CD14-positive monocyte (primary cell): ENCODE measurements around the gene ADAMTS8. TPM values are rescaled to one million over a fixed set of nuclear protein-coding genes. Genes with fewer than 3 reads are reported as not detected.

Experiments
- DNase-seq, 3 donors: peaks; one replicate each; pipeline ENCODE4 v3.0.0-alpha.2; 2011 to 2022
- H2AFZ ChIP-seq: 2 replicates; pipeline ENCODE4 v1.6.0; 2012; ENCODE audit warnings: mild to moderate bottlenecking, low read depth, low read length, inconsistent platforms; ENCODE audit not compliant: insufficient read depth, poor library complexity, severe bottlenecking
- H3K27ac ChIP-seq, 2 donors: 1 replicate in 1 of 2; 2 replicates in 1 of 2; pipeline ENCODE4 v1.5.1; 2012 to 2013; ENCODE audit warnings: low read length in 2 of 2, control low read depth in 1 of 2, inconsistent platforms in 1 of 2, low read depth in 1 of 2, mild to moderate bottlenecking in 1 of 2
- H3K27me3 ChIP-seq, 2 donors: one replicate each; pipeline versions ENCODE4 v1.6.0 to v1.6.1; 2011 to 2013; ENCODE audit warnings: low read length in 2 of 2; ENCODE audit not compliant: control insufficient read depth in 2 of 2, insufficient read depth in 2 of 2
- H3K36me3 ChIP-seq, 2 donors: replicated peaks in 1 of 2; 1 replicate in 1 of 2; 2 replicates in 1 of 2; pipeline versions ENCODE4 v1.5.1 to v1.6.1; 2012 to 2013; ENCODE audit warnings: low read length in 2 of 2, control low read depth in 1 of 2, inconsistent platforms in 1 of 2, mild to moderate bottlenecking in 1 of 2; ENCODE audit not compliant: insufficient read depth in 2 of 2, control insufficient read depth in 1 of 2
- H3K4me1 ChIP-seq, 2 donors: 1 replicate in 1 of 2; 2 replicates in 1 of 2; pipeline versions ENCODE4 v1.5.1 to v1.6.1; 2012 to 2013; ENCODE audit warnings: low read length in 2 of 2, control low read depth in 1 of 2, inconsistent platforms in 1 of 2, mild to moderate bottlenecking in 1 of 2, moderate library complexity in 1 of 2; ENCODE audit not compliant: insufficient read depth in 2 of 2, control insufficient read depth in 1 of 2
- H3K4me2 ChIP-seq: replicated peaks from 2 replicates; pipeline ENCODE3; 2012; ENCODE audit warnings: low read length, moderate library complexity, mild to moderate bottlenecking; ENCODE audit not compliant: poor library complexity, severe bottlenecking; ENCODE audit errors: extremely low read depth
- H3K4me3 ChIP-seq, 3 experiments: fragments of 200-600 bp in 1 of 3; sonication (generic) in 1 of 3; replicated peaks in 1 of 3; 1 replicate in 2 of 3; 2 replicates in 1 of 3; pipeline ENCODE4 v1.5.1; 2011 to 2013; ENCODE audit warnings: low read length in 3 of 3, mild to moderate bottlenecking in 3 of 3, control low read depth in 2 of 3, low read depth in 2 of 3, inconsistent platforms in 1 of 3, moderate library complexity in 1 of 3
- H3K79me2 ChIP-seq: 2 replicates; pipeline ENCODE4 v1.6.0; 2012; ENCODE audit warnings: mild to moderate bottlenecking, control low read depth, inconsistent platforms, low read length, moderate library complexity; ENCODE audit not compliant: insufficient read depth
- H3K9ac ChIP-seq: 2 replicates; pipeline ENCODE4 v1.6.0; 2017; ENCODE audit warnings: low read length, mild to moderate bottlenecking; ENCODE audit not compliant: insufficient read depth, poor library complexity, severe bottlenecking
- H3K9me3 ChIP-seq, 2 donors: replicated peaks in 1 of 2; 1 replicate in 1 of 2; 2 replicates in 1 of 2; pipeline versions ENCODE4 v1.5.1 to v1.6.1; 2012 to 2013; ENCODE audit warnings: low read length in 2 of 2, control low read depth in 1 of 2; ENCODE audit not compliant: control insufficient read depth in 1 of 2, insufficient read depth in 1 of 2
- H4K20me1 ChIP-seq: 2 replicates; pipeline ENCODE4 v1.6.0; 2012; ENCODE audit warnings: mild to moderate bottlenecking, low read length, control low read depth, moderate library complexity; ENCODE audit not compliant: insufficient read depth
- H3K27ac Mint-ChIP-seq, 7 donors: one replicate each; pipeline ENCODE4 v1.8.0; 2020; ENCODE audit warnings: mild to moderate bottlenecking in 7 of 7, mixed read lengths in 7 of 7, moderate library complexity in 6 of 7, inconsistent platforms in 2 of 7
- H3K27me3 Mint-ChIP-seq, 3 donors: one replicate each; pipeline ENCODE4 v1.8.0; 2021 to 2022; ENCODE audit warnings: low read depth in 3 of 3, mild to moderate bottlenecking in 3 of 3, mixed read lengths in 3 of 3, moderate library complexity in 3 of 3, inconsistent platforms in 1 of 3
- H3K36me3 Mint-ChIP-seq, 2 donors: one replicate each; pipeline ENCODE4 v1.8.0; 2020; ENCODE audit warnings: mixed read lengths in 2 of 2, inconsistent platforms in 1 of 2, mild to moderate bottlenecking in 1 of 2
- H3K4me1 Mint-ChIP-seq: one replicate; pipeline ENCODE4 v1.8.0; 2020; ENCODE audit warnings: mild to moderate bottlenecking, mixed read lengths
- H3K4me3 Mint-ChIP-seq, 2 donors: one replicate each; pipeline ENCODE4 v1.8.0; 2020; ENCODE audit warnings: mild to moderate bottlenecking in 2 of 2, mixed read lengths in 2 of 2, moderate library complexity in 1 of 2
- H3K9me3 Mint-ChIP-seq, 7 donors: one replicate each; pipeline ENCODE4 v1.8.0; 2020 to 2022; ENCODE audit warnings: mixed read lengths in 7 of 7, mild to moderate bottlenecking in 6 of 7, moderate library complexity in 6 of 7, inconsistent platforms in 2 of 7
- CTCF ChIP-seq: fragments of 200-600 bp; IDR thresholded peaks from one replicate; pipeline ENCODE4 v1.8.0; 2022; ENCODE audit warnings: antibody characterized with exemption, mild to moderate bottlenecking
- WGBS: methylation state at CpG from one replicate; pipeline ENCODE4 v1.1.5; 2013; ENCODE audit warnings: missing lambda C conversion rate; ENCODE audit not compliant: insufficient coverage; 5-methylcytosine and 5-hydroxymethylcytosine counted together
- intact Hi-C, 2 donors: fragments of 100-400 bp; cut with micrococcal nuclease; formaldehyde crosslinking; loops; one replicate each; pipeline versions ENCODE4 v1.15.0 to v1.15.1; 2023
- polyA plus RNA-seq, 3 donors: library from polyadenylated mRNA; depleted of rRNA in 1 of 3; unstranded in 2 of 3; stranded (reverse) in 1 of 3; fragments of 300-500 nt in 2 of 3; fragments of >200 nt in 1 of 3; fragmentation: Illumina TruSeq in 2 of 3; gene quantifications; 1 replicate in 2 of 3; 2 replicates in 1 of 3; pipeline ENCODE4 v1.2.3, GENCODE V29; 2012 to 2021

ADAMTS8 gene
- polyA plus RNA-seq, 3 donors, result not detected

GRCh38 chr11:130416530-130416882 lies 11.9 kb downstream of the ADAMTS8 start:
- Mint-ChIP-seq H3K27me3 (peaks cover 21 to 24% (median 22%) of the 10 kb centered on the region in 3 donors), H3K9me3 (peaks cover 0 to 2% (median 0%) of the 10 kb centered on the region in 7 donors), H3K4me3 (no peak overlapping the region), H3K27ac (no peak overlapping the region), H3K36me3 (no peaks in the 10 kb centered on the region), H3K4me1 (peaks cover 9% of the 10 kb centered on the region)
- 90% methylated on average over 12 of the region's 12 CpGs for WGBS
- H3K4me3 ChIP-seq, result no peak overlapping the region
- H4K20me1 ChIP-seq, result no peaks in the 10 kb centered on the region
- no peak for DNase-seq
- peaks cover 8 to 10% of the 10 kb centered on the region in 2 donors for H3K4me1 ChIP-seq
- no peak for TF ChIP-seq CTCF
- no peak overlapping the region for H3K27ac ChIP-seq
- intact Hi-C loops, result no loop called here
- no peak overlapping the region for H2AFZ ChIP-seq
- H3K27me3 ChIP-seq, result no peaks in the 10 kb centered on the region
- no peaks in the 10 kb centered on the region for H3K36me3 ChIP-seq
- no peak overlapping the region for H3K4me2 ChIP-seq
- H3K79me2 ChIP-seq, result no peaks in the 10 kb centered on the region
- no peak overlapping the region for H3K9ac ChIP-seq
- H3K9me3 ChIP-seq, result no peaks in the 10 kb centered on the region

- Histone ChIP-seq H3K4me1 (peaks cover 4 to 8% of the 10 kb centered on the region in 2 donors), H2AFZ (no peak overlapping the region), H3K4me2 (no peak overlapping the region), H3K9ac (no peak overlapping the region), H3K27ac (no peak overlapping the region), H3K4me3 (no peak overlapping the region), H3K9me3 (no peaks in the 10 kb centered on the region), H3K27me3 (no peaks in the 10 kb centered on the region), H3K79me2 (no peaks in the 10 kb centered on the region), H4K20me1 (no peaks in the 10 kb centered on the region), H3K36me3 (no peaks in the 10 kb centered on the region)
- TF ChIP-seq CTCF, result no peak
- H3K4me3 Mint-ChIP-seq, result no peak overlapping the region
- peaks cover 0 to 2% (median 0%) of the 10 kb centered on the region in 7 donors for H3K9me3 Mint-ChIP-seq
- peak overlapping the region in 1 of 7 donors; percentile 76 for H3K27ac Mint-ChIP-seq
- WGBS, result 90% methylated on average over 36 of the region's 37 CpGs
- no peak for DNase-seq
- peaks cover 15 to 24% (median 21%) of the 10 kb centered on the region in 3 donors for H3K27me3 Mint-ChIP-seq
- no peaks in the 10 kb centered on the region for H3K36me3 Mint-ChIP-seq
- H3K4me1 Mint-ChIP-seq, result peaks cover 6% of the 10 kb centered on the region
- intact Hi-C loops, result no loop called here
These were observed 12.5 kb downstream of the ADAMTS8 start for GRCh38 chr11:130415731-130416529.
